GM18951 (cell line): ENCODE data around the gene FAM124B.
"Not testable (repeated sequence)": the region's sequence is repeated elsewhere in the genome, so short reads cannot be mapped to it uniquely, and the experiment has no call there.

Source experiments
- POLR2A ChIP-seq: IDR thresholded peaks from 4 replicates; pipeline ENCODE4 v1.6.1; 2011; ENCODE audit warnings: mild to moderate bottlenecking; ENCODE audit not compliant: insufficient read length, insufficient read depth; ENCODE audit errors: extremely low read depth
- in situ Hi-C: fragments of 300-500 bp; cut with MboI; formaldehyde crosslinking; loops from one replicate; pipeline ENCODE4 v1.12.0; 2022; ENCODE audit warnings: low sequenced_read_pairs, mixed read lengths, inconsistent platforms; ENCODE audit not compliant: unreplicated experiment

The FAM124B gene

GRCh38 chr2:224382973-224383555, 18.8 kb downstream of the FAM124B start:
- in situ Hi-C loops: no loop called here
- TF ChIP-seq POLR2A: no peak

- in situ Hi-C loops: not testable (repeated sequence)
Observed at GRCh38 chr2:224382280-224382647, 19.6 kb downstream of the FAM124B start.

- in situ Hi-C loops: no loop called here
- TF ChIP-seq POLR2A: no peak
Observed at GRCh38 chr2:224381521-224382279, 20.2 kb downstream of the FAM124B start.

GRCh38 chr2:224379986-224380385, 21.9 kb downstream of the FAM124B start:
- in situ Hi-C loops: no loop called here
- no peak for TF ChIP-seq POLR2A

- no peak for TF ChIP-seq POLR2A
- in situ Hi-C loops: no loop called here
Observed at GRCh38 chr2:224379172-224379571, 22.7 kb downstream of the FAM124B start.

GRCh38 chr2:224378701-224379097, 23.2 kb downstream of the FAM124B start:
- in situ Hi-C loops: no loop called here
- TF ChIP-seq POLR2A: no peak

GRCh38 chr2:224377751-224378700, 23.9 kb downstream of the FAM124B start:
- no peak for TF ChIP-seq POLR2A
- in situ Hi-C loops: no loop called here

GRCh38 chr2:224372641-224373040, 29.3 kb downstream of the FAM124B start:
- TF ChIP-seq POLR2A: no peak
- in situ Hi-C loops: no loop called here

- no peak for TF ChIP-seq POLR2A
- in situ Hi-C loops: no loop called here
Observed at GRCh38 chr2:224369028-224369632, 32.8 kb downstream of the FAM124B start.

GRCh38 chr2:224366267-224366844, 35.6 kb downstream of the FAM124B start:
- in situ Hi-C loops: no loop called here
- no peak for TF ChIP-seq POLR2A

- in situ Hi-C loops: no loop called here
- TF ChIP-seq POLR2A: no peak
Observed at GRCh38 chr2:224365331-224365730, 36.6 kb downstream of the FAM124B start.

- in situ Hi-C loops: loop anchor here (5.0 kb wide), 1 partner anchor 284 kb away; no protein-coding TSS in a partner anchor
- no peak for TF ChIP-seq POLR2A
Observed at GRCh38 chr2:224363281-224363680, 38.6 kb downstream of the FAM124B start.

GRCh38 chr2:224362094-224362493, 39.8 kb downstream of the FAM124B start:
- no peak for TF ChIP-seq POLR2A
- in situ Hi-C loops: loop anchor here (5.0 kb wide), 1 partner anchor 285 kb away; no protein-coding TSS in a partner anchor
